ENCODE measurements around the gene UGT1A4.

UGT1A4 gene

GRCh38 chr2:233718552-233718951 is at the start of gene UGT1A4:
TSS of gene UGT1A4 (plus strand) at chr2:233718736. CDS start at chr2:233718821, 85 bp downstream.
- no peak for DNase-seq (ENCODE audit: low read depth in 1 of 2, low spot score in 1 of 2)

GRCh38 chr2:233671290-233672161 is 47.0 kb upstream of the UGT1A4 start, which contains the start of gene UGT1A9:
TSS of gene UGT1A9 (plus strand) at chr2:233671898. CDS start at chr2:233671935, 37 bp downstream.
- no peak for DNase-seq (ENCODE audit: low read depth in 1 of 2, low spot score in 1 of 2)

- DNase-seq (ENCODE audit: low read depth in 1 of 2, low spot score in 1 of 2), result no peak
Observed at GRCh38 chr2:233672886-233673285, 45.6 kb upstream of the UGT1A4 start.

GRCh38 chr2:233673896-233674295 is 44.6 kb upstream of the UGT1A4 start:
- no peak for DNase-seq (ENCODE audit: low read depth in 1 of 2, low spot score in 1 of 2)

GRCh38 chr2:233674314-233674713 is 44.2 kb upstream of the UGT1A4 start:
- DNase-seq (ENCODE audit: low read depth in 1 of 2, low spot score in 1 of 2), result no peak

GRCh38 chr2:233674995-233675394 is 43.5 kb upstream of the UGT1A4 start:
- no peak for DNase-seq (ENCODE audit: low read depth in 1 of 2, low spot score in 1 of 2)

GRCh38 chr2:233676046-233676445 is 42.5 kb upstream of the UGT1A4 start:
- no peak for DNase-seq (ENCODE audit: low read depth in 1 of 2, low spot score in 1 of 2)

- DNase-seq (ENCODE audit: low read depth in 1 of 2, low spot score in 1 of 2), result no peak
Observed at GRCh38 chr2:233679196-233679595, 39.3 kb upstream of the UGT1A4 start.

GRCh38 chr2:233680361-233681045 is 38.0 kb upstream of the UGT1A4 start:
- DNase-seq (ENCODE audit: low read depth in 1 of 2, low spot score in 1 of 2), result no peak

- no peak for DNase-seq (ENCODE audit: low read depth in 1 of 2, low spot score in 1 of 2)
Observed at GRCh38 chr2:233681521-233682099, 36.9 kb upstream of the UGT1A4 start, which contains the start of gene UGT1A7. TSS of gene UGT1A7 (plus strand) at chr2:233681901. CDS start at chr2:233681938, 37 bp downstream.

- no peak for DNase-seq (ENCODE audit: low read depth in 1 of 2, low spot score in 1 of 2)
Observed at GRCh38 chr2:233684640-233685039, 33.9 kb upstream of the UGT1A4 start.

- DNase-seq (ENCODE audit: low read depth in 1 of 2, low spot score in 1 of 2), result no peak
Observed at GRCh38 chr2:233686928-233687327, 31.6 kb upstream of the UGT1A4 start.

- DNase-seq (ENCODE audit: low read depth in 1 of 2, low spot score in 1 of 2), result no peak
Observed at GRCh38 chr2:233688341-233688740, 30.2 kb upstream of the UGT1A4 start.

GRCh38 chr2:233689031-233689430 is 29.5 kb upstream of the UGT1A4 start:
- DNase-seq (ENCODE audit: low read depth in 1 of 2, low spot score in 1 of 2), result no peak

GRCh38 chr2:233689501-233689900 is 29.0 kb upstream of the UGT1A4 start:
- no peak for DNase-seq (ENCODE audit: low read depth in 1 of 2, low spot score in 1 of 2)

- no peak for DNase-seq (ENCODE audit: low read depth in 1 of 2, low spot score in 1 of 2)
Observed at GRCh38 chr2:233690444-233690843, 28.1 kb upstream of the UGT1A4 start.

GRCh38 chr2:233691443-233692433 is 26.8 kb upstream of the UGT1A4 start:
- DNase-seq (ENCODE audit: low read depth in 1 of 2, low spot score in 1 of 2), result no peak

- no peak for DNase-seq (ENCODE audit: low read depth in 1 of 2, low spot score in 1 of 2)
Observed at GRCh38 chr2:233692648-233693047, 25.9 kb upstream of the UGT1A4 start, which contains the start of gene UGT1A6. TSS of gene UGT1A6 (plus strand) at chr2:233692890. CDS start at chr2:233693005, 115 bp downstream.

GRCh38 chr2:233693963-233694362 is 24.6 kb upstream of the UGT1A4 start:
- no peak for DNase-seq (ENCODE audit: low read depth in 1 of 2, low spot score in 1 of 2)

- DNase-seq (ENCODE audit: low read depth in 1 of 2, low spot score in 1 of 2), result no peak
Observed at GRCh38 chr2:233698740-233699139, 19.8 kb upstream of the UGT1A4 start.
